HCT116 (cell line): Measurements from ENCODE around the gene RBP4. TPM values are rescaled to one million over a fixed set of nuclear protein-coding genes. Genes with fewer than 3 reads are reported as not detected.

Experiments
- ATAC-seq: fragments of 200-7000 bp; cut with Tn5 transposase; 2 replicates; pipeline ENCODE4 v1.9.1; 2020; ENCODE audit warnings: mild to moderate bottlenecking, moderate library complexity
- BruUV-seq: library from RNA; stranded (reverse); fragments of 400-500 nt; replicated peaks from 2 replicates; lab custom pipeline; 2021; lab: Mats Ljungman, UMichigan
- CTCF ChIA-PET: fragments of 300-600 bp; sonication (Branson Sonifier 250); formaldehyde crosslinking; loops from one replicate; lab custom pipeline; 2021; ENCODE audit warnings: antibody characterized with exemption; lab: Charles Lee
- POLR2A ChIA-PET: fragments of 300-600, 350-600 bp; sonication (Branson Sonifier 250); formaldehyde crosslinking; loops from one replicate; lab custom pipeline; 2021; ENCODE audit warnings: antibody characterized with exemption; lab: Charles Lee
- RAD21 ChIA-PET, 2 experiments: fragments of 300-600 bp; sonication (Branson Sonifier 250); formaldehyde crosslinking; loops; one replicate each; lab custom pipeline; 2023; ENCODE audit warnings: low total read pairs in 2 of 2; ENCODE audit not compliant: uncharacterized antibody in 2 of 2, unreplicated experiment in 2 of 2, low non-redundant PET in 1 of 2; lab: Charles Lee
- DNase-seq: peaks from one replicate; pipeline ENCODE4 v3.0.0-alpha.2; 2010; ENCODE audit warnings: low read depth, low spot score
- H2AFZ ChIP-seq: fragments of 200-600 bp; shearing (Covaris generic), sonication (generic); 2 replicates; pipeline ENCODE4 v1.6.1; 2017; ENCODE audit warnings: low read depth, mixed run types, mixed read lengths, antibody characterized with exemption, low read length; ENCODE audit not compliant: poor library complexity, severe bottlenecking
- H3K27ac ChIP-seq: 2 replicates; pipeline ENCODE4 v1.5.1; 2012; ENCODE audit warnings: low read depth, low read length
- H3K27me3 ChIP-seq: fragments of 200-600 bp; sonication (generic); 2 replicates; pipeline ENCODE4 v1.6.1; 2016; ENCODE audit warnings: mixed run types, low read length, mixed read lengths; ENCODE audit not compliant: insufficient read depth
- H3K36me3 ChIP-seq, 2 experiments: fragments of 200-500 bp in 1 of 2; fragments of 200-600 bp in 1 of 2; sonication (Bioruptor generic) in 1 of 2; sonication (generic) in 1 of 2; 2 replicates each; pipeline versions ENCODE4 v1.5.1 to v1.6.1; 2014 to 2016; ENCODE audit warnings: low read length in 2 of 2, inconsistent platforms in 1 of 2, mixed read lengths in 1 of 2, mixed run types in 1 of 2; ENCODE audit not compliant: insufficient read depth in 2 of 2, control insufficient read depth in 1 of 2
- H3K4me1 ChIP-seq, 2 experiments: fragments of 200-600 bp in 1 of 2; sonication (generic) in 1 of 2; 2 replicates each; pipeline versions ENCODE4 v1.5.1 to v1.6.1; 2012 to 2017; ENCODE audit warnings: low read length in 2 of 2, inconsistent platforms in 1 of 2, mild to moderate bottlenecking in 1 of 2, mixed read lengths in 1 of 2, mixed run types in 1 of 2, moderate library complexity in 1 of 2; ENCODE audit not compliant: insufficient read depth in 2 of 2, control insufficient read depth in 1 of 2
- H3K4me2 ChIP-seq: fragments of 200-600 bp; sonication (generic); 2 replicates; pipeline ENCODE4 v1.6.1; 2017; ENCODE audit warnings: mixed run types, low read length, mixed read lengths
- H3K4me3 ChIP-seq, 2 experiments: fragments of 200-600 bp in 1 of 2; sonication (generic) in 1 of 2; replicated peaks in 1 of 2; 2 replicates each; pipeline ENCODE4 v1.5.1; 2011 to 2016; ENCODE audit warnings: low read length in 2 of 2, control low read depth in 1 of 2, low read depth in 1 of 2, mild to moderate bottlenecking in 1 of 2, mixed read lengths in 1 of 2, mixed run types in 1 of 2
- H3K79me2 ChIP-seq: fragments of 200-600 bp; sonication (generic); 2 replicates; pipeline ENCODE4 v1.6.1; 2017; ENCODE audit warnings: mild to moderate bottlenecking, mixed run types, low read length, moderate library complexity, mixed read lengths; ENCODE audit not compliant: insufficient read depth
- H3K9ac ChIP-seq: fragments of 200-600 bp; sonication (generic); 2 replicates; pipeline ENCODE4 v1.6.1; 2016; ENCODE audit warnings: low read length, mixed read lengths
- H3K9me2 ChIP-seq: fragments of 200-600 bp; sonication (generic), shearing (Covaris generic); 2 replicates; pipeline ENCODE4 v1.6.1; 2017; ENCODE audit warnings: mixed run types, mild to moderate bottlenecking, moderate library complexity; ENCODE audit not compliant: insufficient read depth
- H3K9me3 ChIP-seq, 2 experiments: fragments of 200-500 bp in 1 of 2; fragments of 200-600 bp in 1 of 2; sonication (Bioruptor generic) in 1 of 2; sonication (generic) in 1 of 2; 2 replicates each; pipeline ENCODE4 v1.6.1; 2014 to 2017; ENCODE audit warnings: low read length in 2 of 2, mixed read lengths in 2 of 2, inconsistent platforms in 1 of 2, low read depth in 1 of 2, mild to moderate bottlenecking in 1 of 2, mixed run types in 1 of 2, moderate library complexity in 1 of 2; ENCODE audit not compliant: control insufficient read depth in 1 of 2, insufficient read depth in 1 of 2
- H4K20me1 ChIP-seq: fragments of 200-600 bp; sonication (generic), shearing (Covaris generic); 2 replicates; pipeline ENCODE4 v1.6.1; 2017; ENCODE audit warnings: mixed run types, mild to moderate bottlenecking, moderate library complexity; ENCODE audit not compliant: insufficient read depth
- CBX3 ChIP-seq: IDR thresholded peaks from 2 replicates; pipeline ENCODE4 v1.6.1; 2012; ENCODE audit warnings: low read depth
- EZH2 ChIP-seq: fragments of 200-600 bp; sonication (generic); IDR thresholded peaks from 2 replicates; pipeline ENCODE4 v1.6.1; 2017; ENCODE audit warnings: antibody characterized with exemption, mixed run types
- POLR2A ChIP-seq: IDR thresholded peaks from 2 replicates; pipeline ENCODE4 v1.7.0; 2011; ENCODE audit warnings: borderline replicate concordance; ENCODE audit not compliant: insufficient read depth, insufficient read length; ENCODE audit errors: extremely low read depth
- YY1 ChIP-seq: IDR thresholded peaks from 2 replicates; pipeline ENCODE4 v1.6.1; 2011; ENCODE audit warnings: low read length, low read depth, moderate library complexity, mild to moderate bottlenecking; ENCODE audit not compliant: insufficient replicate concordance; ENCODE audit errors: extremely low read depth
- ZNF274 ChIP-seq: fragments of 200-500 bp; sonication (Bioruptor generic); IDR thresholded peaks from 2 replicates; pipeline ENCODE4 v1.6.1; 2014; ENCODE audit warnings: mild to moderate bottlenecking, low read depth, low read length, inconsistent platforms
- intact Hi-C: fragments of 100-400 bp; cut with micrococcal nuclease; formaldehyde crosslinking; loops from 2 replicates; pipeline ENCODE4 v1.10.0; 2022
- total RNA-seq: library from RNA; stranded (reverse); gene quantifications from one replicate; pipeline ENCODE4 v1.2.1, GENCODE V29; 2021; ENCODE audit not compliant: unreplicated experiment
- TF ChIP-seq, protein P1 (sequence below): IDR thresholded peaks from 2 replicates; pipeline ENCODE4 v1.6.1; 2012
- TF ChIP-seq, protein P2 (sequence below), 3 experiments: fragments of 200-600 bp in 1 of 3; sonication (generic) in 1 of 3; IDR thresholded peaks in 2 of 3; conservative IDR thresholded peaks in 1 of 3; 2 replicates each; pipeline ENCODE4 v1.5.1; 2012 to 2017; ENCODE audit warnings: low read depth in 2 of 3, low read length in 2 of 3, antibody characterized with exemption in 1 of 3, borderline replicate concordance in 1 of 3, control low read depth in 1 of 3, mild to moderate bottlenecking in 1 of 3, mixed read lengths in 1 of 3, mixed run types in 1 of 3, moderate library complexity in 1 of 3; ENCODE audit not compliant: insufficient read depth in 1 of 3

RBP4 gene
- total RNA-seq, 1 experiment from 2014 or later = 2.4 TPM

DNA sequence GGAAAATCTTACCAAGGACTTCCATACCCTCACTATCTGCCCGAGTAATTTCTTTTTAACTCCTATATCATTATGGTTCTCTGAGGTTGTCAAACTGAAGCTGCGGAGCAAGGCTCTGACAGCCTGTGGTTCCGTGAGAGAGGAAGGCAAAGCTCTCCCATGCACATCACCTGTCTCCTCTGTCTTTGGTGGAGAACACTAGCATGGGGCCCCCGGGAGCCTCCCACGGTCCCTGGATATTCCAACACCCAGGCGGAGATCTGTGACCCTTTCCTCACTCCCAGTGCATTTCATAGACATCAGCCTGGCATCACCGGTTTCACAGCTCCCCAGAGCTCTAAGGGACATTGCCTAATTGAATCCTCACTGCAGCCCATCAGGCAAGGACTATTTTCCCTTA, 10.4 kb downstream of the RBP4 start:
- Histone ChIP-seq H3K79me2 (no peaks in the 10 kb centered on the region), H3K9me3 (no peaks in the 10 kb centered on the region), H3K27me3 (no peaks in the 10 kb centered on the region), H2AFZ (no peak overlapping the region), H3K27ac (no peak overlapping the region), H3K36me3 (no peaks in the 10 kb centered on the region), H4K20me1 (no peaks in the 10 kb centered on the region), H3K4me2 (no peak overlapping the region), H3K9ac (no peak overlapping the region), H3K9me2 (no peaks in the 10 kb centered on the region), H3K4me3 (no peak overlapping the region), H3K4me1 (no peaks in the 10 kb centered on the region)
- no peak for TF ChIP-seq ZNF274
- no peak for TF ChIP-seq CBX3
- TF ChIP-seq, protein P1, sequence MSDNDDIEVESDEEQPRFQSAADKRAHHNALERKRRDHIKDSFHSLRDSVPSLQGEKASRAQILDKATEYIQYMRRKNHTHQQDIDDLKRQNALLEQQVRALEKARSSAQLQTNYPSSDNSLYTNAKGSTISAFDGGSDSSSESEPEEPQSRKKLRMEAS = no peak
- TF ChIP-seq POLR2A = no peak
- no peak for TF ChIP-seq EZH2
- TF ChIP-seq YY1 = no peak
- TF ChIP-seq, protein P2, sequence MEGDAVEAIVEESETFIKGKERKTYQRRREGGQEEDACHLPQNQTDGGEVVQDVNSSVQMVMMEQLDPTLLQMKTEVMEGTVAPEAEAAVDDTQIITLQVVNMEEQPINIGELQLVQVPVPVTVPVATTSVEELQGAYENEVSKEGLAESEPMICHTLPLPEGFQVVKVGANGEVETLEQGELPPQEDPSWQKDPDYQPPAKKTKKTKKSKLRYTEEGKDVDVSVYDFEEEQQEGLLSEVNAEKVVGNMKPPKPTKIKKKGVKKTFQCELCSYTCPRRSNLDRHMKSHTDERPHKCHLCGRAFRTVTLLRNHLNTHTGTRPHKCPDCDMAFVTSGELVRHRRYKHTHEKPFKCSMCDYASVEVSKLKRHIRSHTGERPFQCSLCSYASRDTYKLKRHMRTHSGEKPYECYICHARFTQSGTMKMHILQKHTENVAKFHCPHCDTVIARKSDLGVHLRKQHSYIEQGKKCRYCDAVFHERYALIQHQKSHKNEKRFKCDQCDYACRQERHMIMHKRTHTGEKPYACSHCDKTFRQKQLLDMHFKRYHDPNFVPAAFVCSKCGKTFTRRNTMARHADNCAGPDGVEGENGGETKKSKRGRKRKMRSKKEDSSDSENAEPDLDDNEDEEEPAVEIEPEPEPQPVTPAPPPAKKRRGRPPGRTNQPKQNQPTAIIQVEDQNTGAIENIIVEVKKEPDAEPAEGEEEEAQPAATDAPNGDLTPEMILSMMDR (IDR thresholded peaks at IDR 0.05 in 2 of 3, conservative IDR thresholded peaks at IDR 0.05 in 1 of 3; ENCODE audit: borderline replicate concordance in 1 of 3, insufficient read depth in 1 of 3, low read depth in 2 of 3, low read length in 2 of 3) = no peak
- BruUV-seq = no TSS peak
- intact Hi-C loops = no loop called here
- POLR2A ChIA-PET = no interaction called here
- ATAC-seq = no peak
- RAD21 ChIA-PET = no interaction called here
- no peak for DNase-seq
- CTCF ChIA-PET = no interaction called here
